DOHH2 (cell line): ENCODE measurements around the gene MGAT5.

Experiments
- H3F3A ChIP-seq: fragments of 200-600 bp; sonication (generic), shearing (Covaris generic); 2 replicates; pipeline ENCODE4 v1.6.0; 2016; ENCODE audit warnings: antibody characterized with exemption, mild to moderate bottlenecking; ENCODE audit not compliant: control insufficient read depth, insufficient read depth
- H3K27ac ChIP-seq: fragments of 200-600 bp; sonication (generic); 2 replicates; pipeline ENCODE4 v1.5.1; 2014; ENCODE audit warnings: low read depth, mild to moderate bottlenecking, low read length, moderate library complexity
- H3K27me3 ChIP-seq: fragments of 200-600 bp; sonication (generic); 2 replicates; pipeline ENCODE4 v1.6.1; 2014; ENCODE audit warnings: mild to moderate bottlenecking, low read length, mixed read lengths; ENCODE audit not compliant: control insufficient read depth
- H3K36me3 ChIP-seq: fragments of 200-600 bp; sonication (generic); 2 replicates; pipeline ENCODE4 v1.6.1; 2014; ENCODE audit warnings: mild to moderate bottlenecking, low read length, moderate library complexity, mixed read lengths; ENCODE audit not compliant: control insufficient read depth
- H3K4me1 ChIP-seq: fragments of 200-600 bp; sonication (generic); 2 replicates; pipeline ENCODE4 v1.6.1; 2014; ENCODE audit warnings: mild to moderate bottlenecking, low read length, mixed read lengths; ENCODE audit not compliant: control insufficient read depth
- H3K4me2 ChIP-seq: fragments of 200-600 bp; sonication (generic); 2 replicates; pipeline ENCODE4 v1.6.0; 2014; ENCODE audit warnings: mild to moderate bottlenecking, low read length, moderate library complexity
- H3K4me3 ChIP-seq: fragments of 200-600 bp; sonication (generic); 2 replicates; pipeline ENCODE4 v1.5.1; 2014; ENCODE audit warnings: mild to moderate bottlenecking, low read length, mixed read lengths
- H3K79me2 ChIP-seq: fragments of 200-600 bp; sonication (generic); 2 replicates; pipeline ENCODE4 v1.6.1; 2014; ENCODE audit warnings: mild to moderate bottlenecking, low read length, mixed read lengths; ENCODE audit not compliant: control insufficient read depth
- H3K9me2 ChIP-seq: fragments of 200-600 bp; sonication (generic); replicated peaks from 2 replicates; pipeline ENCODE4 v1.6.1; 2014; ENCODE audit warnings: mild to moderate bottlenecking, low read length, mixed read lengths; ENCODE audit not compliant: control insufficient read depth
- H3K9me3 ChIP-seq: fragments of 200-600 bp; sonication (generic); 2 replicates; pipeline ENCODE4 v1.6.1; 2014; ENCODE audit warnings: antibody characterized with exemption, low read length, mixed read lengths; ENCODE audit not compliant: control insufficient read depth, insufficient read depth
- H4K20me1 ChIP-seq: fragments of 200-600 bp; sonication (generic); 2 replicates; pipeline ENCODE4 v1.6.0; 2014; ENCODE audit warnings: low read depth, mild to moderate bottlenecking, antibody characterized with exemption, low read length, moderate library complexity; ENCODE audit not compliant: control insufficient read depth, insufficient read depth
- CTCF ChIP-seq: fragments of 200-600 bp; sonication (generic); IDR thresholded peaks from one replicate; pipeline ENCODE4 v1.5.1; 2014; ENCODE audit warnings: antibody characterized with exemption, mild to moderate bottlenecking, low read depth, low read length; ENCODE audit not compliant: poor library complexity, severe bottlenecking
- EZH2phosphoT487 ChIP-seq: fragments of 200-600 bp; sonication (generic); IDR thresholded peaks from 2 replicates; pipeline ENCODE4 v1.6.1; 2017; ENCODE audit warnings: borderline replicate concordance, mild to moderate bottlenecking, antibody characterized with exemption, low read length, moderate library complexity, mixed read lengths

Gene MGAT5

GRCh38 chr2:134408386-134408785, 154.5 kb downstream of the MGAT5 start:
- peaks cover 9% of the 10 kb centered on the region for H3F3A ChIP-seq
- H4K20me1 ChIP-seq, result no peaks in the 10 kb centered on the region
- no peaks in the 10 kb centered on the region for H3K9me3 ChIP-seq
- H3K9me2 ChIP-seq, result no peaks in the 10 kb centered on the region
- TF ChIP-seq CTCF (no peak), EZH2phosphoT487 (no peak)
- H3K4me1 ChIP-seq, result peaks cover 35% of the 10 kb centered on the region
- H3K4me2 ChIP-seq, result no peak overlapping the region
- H3K27me3 ChIP-seq, result no peaks in the 10 kb centered on the region
- peaks cover 43% of the 10 kb centered on the region for H3K36me3 ChIP-seq
- peaks cover 4% of the 10 kb centered on the region; the same call in 1 of the 2 replicates for H3K79me2 ChIP-seq
- H3K4me3 ChIP-seq, result no peak overlapping the region
- no peak overlapping the region for H3K27ac ChIP-seq

- Histone ChIP-seq H3K9me3 (no peaks in the 10 kb centered on the region), H3K27ac (no peak overlapping the region), H3K4me1 (peaks cover 35% of the 10 kb centered on the region), H3K4me2 (no peak overlapping the region), H3F3A (peaks cover 9% of the 10 kb centered on the region), H3K9me2 (no peaks in the 10 kb centered on the region), H4K20me1 (no peaks in the 10 kb centered on the region), H3K36me3 (peaks cover 43% of the 10 kb centered on the region), H3K27me3 (no peaks in the 10 kb centered on the region), H3K79me2 (peaks cover 4% of the 10 kb centered on the region; the same call in 1 of the 2 replicates), H3K4me3 (no peak overlapping the region)
- TF ChIP-seq EZH2phosphoT487 (no peak), CTCF (no peak)
These were observed 154.9 kb downstream of the MGAT5 start for GRCh38 chr2:134408791-134409190.

GRCh38 chr2:134410006-134410405, 156.1 kb downstream of the MGAT5 start:
- no peak overlapping the region for H3K4me2 ChIP-seq
- H3K4me1 ChIP-seq, result peaks cover 35% of the 10 kb centered on the region
- no peaks in the 10 kb centered on the region for H3K27me3 ChIP-seq
- H3K9me2 ChIP-seq, result no peaks in the 10 kb centered on the region
- H3K79me2 ChIP-seq, result peaks cover 4% of the 10 kb centered on the region; the same call in 1 of the 2 replicates
- no peak for TF ChIP-seq CTCF
- no peak for TF ChIP-seq EZH2phosphoT487
- peaks cover 9% of the 10 kb centered on the region for H3F3A ChIP-seq
- H4K20me1 ChIP-seq, result no peaks in the 10 kb centered on the region
- no peak overlapping the region for H3K4me3 ChIP-seq
- no peaks in the 10 kb centered on the region for H3K9me3 ChIP-seq
- H3K36me3 ChIP-seq, result peaks cover 47% of the 10 kb centered on the region
- no peak overlapping the region for H3K27ac ChIP-seq
